Posterior vena cava (tissue), 2 donors: ENCODE measurements around the gene ARPC5. TPM values are rescaled to one million over a fixed set of nuclear protein-coding genes. Genes with fewer than 3 reads are reported as not detected.
"Not testable (repeated sequence)": the region's sequence is repeated elsewhere in the genome, so short reads cannot be mapped to it uniquely, and the experiment has no call there.

Source experiments
- DNase-seq: peaks from one replicate; pipeline ENCODE4 v3.0.0-alpha.2; 2020; ENCODE audit warnings: low spot score
- intact Hi-C, 2 donors: fragments of 100-400 bp; cut with DNase I; formaldehyde crosslinking; loops; one replicate each; pipeline versions ENCODE4 v1.14.1 to v1.14.2; 2022 to 2023
- long read RNA-seq, 2 donors: library from polyadenylated mRNA; unstranded; transcript quantifications; one replicate each; pipeline ENCODE4 v2.0.0, GENCODE V29; 2020 to 2021
- total RNA-seq, 2 donors: library from RNA; stranded (reverse); fragmentation: NEBNext Ultra II Directional; extraction: Animal tissue kit (Norgen Biotek cat#: 25700); gene quantifications; one replicate each; pipeline ENCODE4 v1.2.1, GENCODE V29; 2021
- donor health status: DM: yes; HTN: yes; CAD: no.
- donor health status: DM: yes; HTN: yes; CAD: no.

The ARPC5 gene
- 100 to 1,000 TPM; 118 TPM for total RNA-seq
- long read RNA-seq, donor 1, full-length matches to known transcripts: 57 of 68 reads
- long read RNA-seq, donor 1, partial matches to known transcripts: 9 of 68 reads
- long read RNA-seq, donor 1, other reads (novel, unspliced or antisense): 2 of 68 reads
- long read RNA-seq, donor 2, full-length matches to known transcripts: 222 of 259 reads
- long read RNA-seq, donor 2, partial matches to known transcripts: 27 of 259 reads
- long read RNA-seq, donor 2, other reads (novel, unspliced or antisense): 10 of 259 reads

DNA sequence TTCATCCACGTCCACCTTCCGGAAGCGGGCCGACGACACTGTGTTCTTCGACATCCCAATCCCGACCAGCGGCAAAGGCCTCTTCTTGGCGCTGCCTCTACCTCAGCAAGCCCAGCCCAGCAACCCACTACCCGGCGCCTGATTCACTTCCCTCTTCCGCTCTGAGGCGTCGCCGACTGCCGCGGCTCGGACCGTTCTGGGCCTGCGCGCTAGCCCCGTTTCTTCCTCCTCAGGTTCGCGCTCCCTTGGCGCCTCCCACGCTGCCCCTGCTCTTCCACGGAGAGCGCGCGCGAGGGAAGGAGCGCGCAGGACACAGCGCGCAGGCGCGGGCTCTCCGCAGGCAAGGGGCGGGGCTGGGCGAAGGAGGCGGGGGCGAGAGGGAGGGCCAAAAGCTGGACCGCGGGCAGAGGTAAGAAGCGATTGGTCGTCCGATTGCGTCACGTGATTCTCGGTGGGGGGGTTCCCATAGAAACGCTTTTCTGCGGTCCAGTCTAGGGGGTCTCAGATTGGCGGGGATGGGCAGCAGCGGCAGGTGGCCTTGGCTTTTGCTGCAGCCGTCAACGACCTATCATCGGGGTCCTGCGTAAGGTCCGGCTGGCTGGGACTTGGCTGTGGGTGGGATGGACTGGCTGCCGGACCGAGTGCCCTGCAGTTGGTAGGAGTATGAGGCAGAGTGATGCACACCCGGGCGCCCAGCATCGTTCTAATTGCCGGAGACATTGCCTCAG, at the start of gene ARPC5:
ARPC5 (minus strand) TSS at position 178 of the 728 bp plus-strand sequence; CDS start at position 54, 124 bp downstream.
- intact Hi-C loops: no loop called here
- peak; percentile 99 for DNase-seq

DNA sequence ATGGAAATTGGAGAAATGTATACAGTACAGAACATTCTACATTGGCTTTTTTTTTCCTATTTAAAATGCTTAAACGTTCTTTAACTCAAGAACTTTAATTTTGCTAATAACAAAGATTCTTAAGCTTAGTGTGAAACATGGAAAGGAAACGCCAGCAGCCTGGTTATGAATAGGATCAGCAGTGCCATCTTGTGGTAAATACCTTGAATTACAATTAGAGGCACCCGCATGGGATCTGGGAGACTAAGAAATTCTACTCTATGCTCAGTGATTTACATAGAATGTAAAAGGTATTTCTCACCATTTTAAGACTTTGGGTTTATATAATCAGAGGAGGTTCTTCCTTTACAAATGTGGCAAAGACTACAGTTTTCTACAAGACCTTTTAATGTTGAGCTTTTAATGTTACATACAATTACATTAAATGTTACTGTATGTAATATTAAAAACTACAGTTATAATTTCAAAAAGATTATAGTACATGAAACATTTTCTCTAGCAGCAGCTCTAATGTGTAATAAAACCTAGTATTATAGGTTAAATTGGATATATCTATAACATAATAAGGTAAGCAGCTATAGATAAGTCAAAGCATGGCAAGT, 49.6 kb upstream of the ARPC5 start:
- no peak for DNase-seq
- intact Hi-C loops: no loop called here

DNA sequence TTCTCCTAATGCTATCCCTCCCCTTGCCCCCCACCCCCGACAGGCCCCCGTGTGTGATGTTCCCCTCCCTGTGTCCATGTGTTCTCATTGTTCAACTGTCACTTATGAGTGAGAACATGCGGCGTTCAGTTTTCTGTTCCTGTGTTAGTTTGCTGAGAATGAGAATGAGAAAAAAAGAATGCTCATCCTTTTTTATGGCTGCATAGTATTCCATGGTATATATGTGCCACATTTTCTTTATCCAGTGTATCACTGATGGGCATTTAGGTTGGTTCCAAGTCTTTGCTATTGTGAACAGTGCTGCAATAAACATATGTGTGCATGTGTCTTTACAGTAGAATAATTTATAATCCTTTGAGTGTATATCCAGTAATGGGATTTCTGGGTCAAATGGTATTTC, 43.8 kb upstream of the ARPC5 start:
- DNase-seq, intact Hi-C loops: not testable (repeated sequence)

DNA sequence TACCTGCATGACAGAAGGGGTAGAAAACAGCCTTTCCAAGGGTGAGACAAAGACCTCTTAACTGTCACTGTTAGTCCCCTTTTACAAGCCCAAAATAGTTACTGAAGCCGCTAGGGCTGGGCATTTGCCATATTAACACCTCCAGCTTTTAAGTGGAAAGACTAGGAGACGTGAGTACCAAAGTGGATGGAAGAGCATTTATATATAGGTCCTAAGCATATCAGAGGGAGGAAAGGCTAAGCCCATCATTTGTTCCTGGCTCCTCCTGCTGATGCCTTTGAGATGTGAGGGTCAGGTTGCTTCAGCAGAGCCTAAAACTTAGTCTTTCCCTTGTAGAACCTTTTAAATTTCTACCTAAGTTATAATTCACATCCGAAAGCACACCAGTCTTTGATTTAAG, 43.2 kb upstream of the ARPC5 start:
- no peak for DNase-seq
- intact Hi-C loops: no loop called here

DNA sequence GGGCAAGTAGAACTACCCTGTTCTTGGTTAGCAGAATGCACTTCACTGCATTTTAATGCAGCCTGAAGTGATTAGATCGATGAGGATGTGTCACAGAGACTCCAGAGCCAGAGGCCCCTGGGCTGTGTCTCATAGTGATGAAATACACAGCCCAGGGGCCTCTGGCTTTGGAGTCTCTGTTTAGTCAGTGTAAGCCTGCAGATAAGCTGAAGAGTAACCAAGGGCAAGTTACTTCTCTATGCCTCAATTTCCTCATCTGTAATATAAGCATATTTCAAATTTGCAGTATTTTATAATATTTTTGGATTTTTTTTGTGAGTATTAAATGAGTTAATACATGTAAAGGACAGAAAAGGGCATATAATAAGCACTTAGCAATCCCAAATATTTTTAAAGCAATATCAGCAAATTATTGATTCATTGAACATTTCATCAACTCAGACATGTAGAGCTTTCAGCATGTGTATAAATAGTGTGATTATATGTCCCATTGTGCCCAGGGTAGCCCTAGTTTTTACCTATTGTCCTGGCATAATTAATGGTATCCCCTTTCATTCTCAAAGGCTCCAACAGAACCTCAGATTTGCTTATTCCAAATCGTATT, 41.1 kb upstream of the ARPC5 start:
- no peak for DNase-seq
- intact Hi-C loops: no loop called here

DNA sequence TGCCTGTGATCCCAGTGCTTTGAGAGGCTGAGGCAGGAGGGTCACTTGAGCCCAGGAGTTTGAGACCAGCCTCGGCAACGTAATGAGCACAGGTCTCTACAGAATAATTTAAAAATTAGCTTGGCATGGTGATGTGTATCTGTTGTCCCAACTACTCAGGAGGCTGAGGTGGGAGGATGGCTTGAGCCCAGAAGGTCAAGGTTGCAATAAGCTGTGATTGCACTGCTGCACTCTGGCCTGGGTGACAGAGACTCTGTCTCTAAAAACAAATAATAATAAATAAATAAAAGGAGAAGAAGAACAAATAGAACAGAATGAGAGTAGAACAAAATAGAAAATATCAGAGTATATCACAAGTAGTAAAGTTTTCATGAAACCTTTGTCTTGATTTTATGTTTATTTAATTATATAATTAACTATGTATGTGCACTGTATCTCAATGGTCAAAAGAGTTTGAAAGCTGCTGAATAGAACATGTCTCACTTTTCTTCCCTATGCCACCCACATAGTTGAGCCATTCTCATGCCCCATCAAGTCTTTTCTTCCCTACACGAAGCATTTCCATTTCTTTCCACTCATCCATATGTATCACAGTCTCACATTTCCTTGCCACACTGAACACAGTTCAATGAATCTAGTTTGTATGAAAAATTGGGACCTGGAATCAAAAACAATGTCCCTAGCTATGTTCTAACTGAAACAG, 40.5 kb upstream of the ARPC5 start:
- DNase-seq: no peak
- intact Hi-C loops: no loop called here

DNA sequence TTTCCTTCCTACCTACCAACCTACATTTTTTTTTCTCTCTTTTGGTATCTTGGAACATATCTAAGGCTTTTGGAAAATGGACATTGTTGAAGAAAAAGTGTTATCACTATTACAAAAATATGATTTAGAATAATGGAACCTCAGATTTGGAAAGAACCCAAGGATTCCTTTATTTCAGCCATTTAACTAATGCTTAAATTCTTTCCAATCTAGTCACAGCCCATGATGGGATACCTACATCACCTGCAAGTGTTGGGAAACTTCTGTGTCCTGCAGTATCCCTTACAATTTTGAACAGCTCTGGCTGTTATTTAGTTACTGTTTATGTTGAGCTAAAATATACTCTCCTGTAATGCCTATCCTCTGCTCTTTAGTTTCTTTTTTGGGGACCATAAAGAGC, 39.8 kb upstream of the ARPC5 start:
- intact Hi-C loops: no loop called here
- no peak for DNase-seq

DNA sequence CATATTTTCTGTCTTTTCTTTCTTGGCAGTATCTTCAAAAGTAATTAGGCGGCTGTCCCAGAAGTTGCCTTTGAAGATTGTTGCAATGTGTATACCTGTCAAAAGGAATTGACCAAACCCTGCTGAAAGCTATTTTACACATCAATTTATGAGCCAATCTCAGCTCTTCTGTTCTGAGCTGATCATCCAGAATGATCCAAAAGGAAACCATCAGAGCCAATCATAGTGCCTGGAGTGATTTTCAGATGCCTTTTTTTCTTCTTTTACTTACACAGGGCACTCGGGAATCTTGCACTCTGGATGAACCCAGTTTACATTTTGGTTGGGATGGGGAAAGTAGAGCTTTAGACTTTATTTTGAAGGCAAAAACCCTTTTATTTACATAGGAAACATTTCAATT, 39.3 kb upstream of the ARPC5 start:
- DNase-seq: no peak
- intact Hi-C loops: no loop called here

DNA sequence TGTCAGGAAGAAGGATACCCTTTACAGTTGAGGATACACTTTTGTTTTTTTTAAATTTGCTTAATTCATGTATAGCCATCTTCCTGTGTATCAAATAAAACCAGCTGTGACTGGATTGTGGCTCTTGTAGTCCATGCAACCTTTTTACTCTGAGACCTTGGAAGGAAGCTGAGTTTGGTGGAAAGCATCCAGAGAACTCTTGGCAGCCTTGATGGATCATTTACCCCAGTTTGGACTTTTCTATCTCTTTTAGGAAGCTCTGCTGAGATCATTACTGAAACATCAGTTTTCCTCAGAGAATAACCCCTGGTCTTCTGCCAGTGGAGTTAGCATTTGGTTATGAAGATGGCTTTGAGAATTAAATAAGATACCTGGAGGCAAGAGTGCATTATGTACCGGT, 38.8 kb upstream of the ARPC5 start:
- intact Hi-C loops: no loop called here
- DNase-seq: no peak

DNA sequence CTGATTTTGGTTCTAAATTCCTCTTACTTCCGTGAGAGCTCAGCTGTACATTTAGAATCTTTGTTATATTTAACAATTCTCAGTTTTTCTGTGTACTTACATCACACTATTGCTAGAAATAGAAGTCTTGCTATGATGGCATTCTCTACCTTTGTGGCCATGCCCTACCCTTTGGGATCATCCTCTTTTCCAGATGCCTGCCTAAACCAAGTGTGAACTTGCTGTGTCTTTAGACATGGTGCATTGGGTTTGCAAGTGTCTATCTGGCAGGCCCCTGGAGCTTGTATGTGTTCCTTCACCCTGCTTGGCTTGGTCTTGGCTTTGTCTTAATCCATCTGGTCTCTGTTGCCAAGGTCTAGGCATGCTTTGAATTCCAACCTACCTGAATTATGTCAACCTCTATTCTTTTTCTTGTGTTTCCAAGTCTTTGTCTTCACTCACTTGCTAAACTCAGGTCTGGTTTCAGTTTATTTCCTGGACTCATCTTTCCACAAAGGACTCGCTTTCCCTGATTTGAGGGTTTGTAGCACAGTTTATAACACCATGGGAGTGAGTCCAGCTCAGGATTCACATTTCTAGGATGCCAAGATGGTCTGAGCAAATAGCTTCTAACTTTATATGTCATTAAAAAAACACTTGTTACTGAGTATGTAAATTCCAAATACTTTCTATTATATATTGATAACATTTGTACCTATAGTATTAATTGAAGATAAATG, 38.2 kb upstream of the ARPC5 start:
- intact Hi-C loops: no loop called here
- DNase-seq: no peak

DNA sequence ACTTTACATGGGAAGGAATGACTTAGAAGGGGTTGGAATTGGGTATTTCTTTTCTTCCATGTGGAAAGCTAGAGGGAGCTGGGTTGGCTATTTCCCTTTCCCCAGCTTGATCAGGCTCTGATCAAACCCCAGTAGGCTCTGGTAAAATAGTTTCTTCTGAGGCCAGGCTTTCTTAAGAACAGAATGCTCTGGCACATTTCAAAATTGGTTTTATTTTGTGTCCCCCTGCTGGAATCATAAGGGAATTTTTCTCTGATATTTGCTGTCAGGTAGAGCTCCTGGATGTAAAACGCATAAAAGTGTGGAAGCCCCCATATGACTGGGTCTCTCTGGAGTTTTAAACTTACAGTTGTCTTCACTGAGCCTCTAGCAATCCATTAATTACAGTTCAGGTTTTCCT, 34.6 kb upstream of the ARPC5 start:
- intact Hi-C loops: no loop called here
- DNase-seq: no peak

DNA sequence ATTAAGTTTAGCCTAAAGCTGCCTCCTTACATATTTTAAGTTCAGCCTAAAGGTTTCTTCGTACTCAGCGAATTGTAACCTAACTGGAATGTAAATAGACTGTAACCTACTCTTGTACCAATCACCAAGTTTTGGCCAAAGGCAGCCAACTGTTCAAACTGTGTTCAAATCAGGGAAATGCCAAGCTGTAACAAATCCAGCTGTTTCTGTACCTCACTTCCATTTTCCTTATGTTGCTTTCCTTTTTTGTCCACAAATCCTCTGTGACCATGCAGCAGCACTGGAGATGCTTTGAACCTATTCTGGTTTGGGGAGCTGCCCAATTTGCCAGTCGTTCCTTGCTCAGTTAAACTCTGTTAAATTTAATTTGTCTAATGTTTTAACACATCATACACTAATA, 20.8 kb upstream of the ARPC5 start:
- DNase-seq: no peak
- intact Hi-C loops: loop anchor here in 1 of 2 donors (5.0 kb wide), 1 partner anchor 256 kb away; no protein-coding TSS in a partner anchor

DNA sequence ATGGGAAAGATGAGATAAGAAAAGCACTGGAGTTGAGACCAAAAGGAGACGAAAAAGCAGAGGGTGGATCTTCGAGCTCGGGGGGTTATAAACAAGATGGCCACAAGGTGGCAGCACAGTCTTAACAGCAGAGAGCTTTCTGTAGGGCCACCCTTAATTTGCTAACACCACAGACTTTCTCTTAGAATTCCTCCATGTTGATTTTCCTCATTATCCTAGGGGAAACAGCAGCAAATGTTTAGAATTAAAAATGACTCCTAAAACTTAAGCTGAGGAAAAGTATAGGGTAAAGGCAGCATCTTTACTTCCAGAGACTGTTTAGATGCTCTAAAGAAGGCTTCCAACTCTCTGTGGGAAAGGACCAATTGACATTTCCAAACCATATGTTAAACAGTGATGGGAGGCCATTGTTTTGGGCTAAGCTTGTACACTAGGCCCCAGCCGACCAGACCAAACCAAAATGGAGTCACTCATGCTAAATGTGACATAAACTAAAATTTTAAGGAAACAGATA, 20.0 kb upstream of the ARPC5 start:
- peak; percentile 92 for DNase-seq
- intact Hi-C loops: loop anchor here in 1 of 2 donors (5.0 kb wide), 1 partner anchor 257 kb away; no protein-coding TSS in a partner anchor

DNA sequence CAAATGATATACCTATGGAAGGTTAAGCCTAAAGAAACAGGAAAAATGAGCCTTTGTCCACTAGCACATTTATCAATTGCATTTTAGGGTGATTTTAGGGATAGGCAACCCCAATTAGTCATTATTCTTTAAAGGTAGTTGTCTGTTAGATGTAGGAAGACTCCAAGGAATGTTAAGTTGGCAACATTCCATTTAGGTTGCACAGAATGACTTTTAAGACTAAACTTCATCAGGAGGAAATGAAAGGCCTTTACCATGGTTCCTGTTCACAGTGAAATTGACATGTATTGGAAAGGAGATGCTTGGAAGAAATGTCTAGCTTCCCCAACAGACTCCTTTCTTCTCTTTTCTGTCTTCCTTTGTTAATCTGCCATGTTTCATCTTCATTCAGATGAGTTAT, 19.1 kb upstream of the ARPC5 start:
- no peak for DNase-seq
- intact Hi-C loops: loop anchor here (5.0 kb wide), 2 partner anchors 258 to 263 kb away; no protein-coding TSS in a partner anchor

DNA sequence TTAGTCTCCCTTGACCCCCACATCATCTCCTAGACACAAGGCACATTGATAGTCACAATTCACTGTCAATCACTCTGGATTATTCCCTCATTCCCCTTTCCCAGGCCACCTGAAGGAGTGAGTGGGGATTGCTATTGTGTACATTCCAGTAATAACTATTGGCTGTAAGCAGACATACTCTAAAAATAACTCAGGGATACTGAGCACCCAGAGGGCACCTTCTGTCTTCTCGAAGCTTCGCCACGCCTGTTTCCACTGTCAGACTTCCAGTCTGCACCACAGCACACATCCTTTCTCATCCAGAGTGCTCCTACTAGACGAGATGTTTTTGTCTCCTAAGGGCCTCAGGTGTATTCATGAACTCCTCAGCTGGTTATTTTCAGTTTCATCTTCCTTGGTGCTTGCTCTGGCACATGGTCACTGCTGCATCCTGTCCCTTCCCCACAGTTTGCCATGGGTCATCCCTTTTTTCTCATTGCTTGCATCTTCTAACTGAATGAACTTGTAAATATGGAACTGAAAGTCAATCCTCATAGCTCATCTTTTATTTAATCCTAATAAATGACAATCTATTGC, 18.4 kb upstream of the ARPC5 start:
- no peak for DNase-seq
- intact Hi-C loops: loop anchor here in 1 of 2 donors (5.0 kb wide), 1 partner anchor 263 kb away; no protein-coding TSS in a partner anchor

DNA sequence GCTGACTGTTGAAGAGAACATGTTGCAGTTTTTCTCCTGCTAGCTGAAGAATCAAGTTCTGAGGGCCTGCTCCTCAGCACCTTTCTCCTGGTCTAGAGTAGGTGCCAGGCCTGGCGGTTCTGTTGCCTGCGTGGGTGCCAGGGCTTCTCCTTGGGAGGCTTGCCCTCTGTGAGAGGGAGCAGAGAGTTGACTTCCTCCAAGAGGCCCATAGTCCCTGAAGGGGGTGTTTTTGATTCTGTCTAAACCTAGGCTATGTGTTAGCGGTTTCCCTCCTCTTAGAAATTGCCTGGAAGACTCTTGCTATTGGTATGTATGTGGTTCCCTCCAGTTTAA, 17.8 kb upstream of the ARPC5 start:
- intact Hi-C loops: loop anchor here in 1 of 2 donors (5.0 kb wide), 1 partner anchor 264 kb away; no protein-coding TSS in a partner anchor
- no peak for DNase-seq

DNA sequence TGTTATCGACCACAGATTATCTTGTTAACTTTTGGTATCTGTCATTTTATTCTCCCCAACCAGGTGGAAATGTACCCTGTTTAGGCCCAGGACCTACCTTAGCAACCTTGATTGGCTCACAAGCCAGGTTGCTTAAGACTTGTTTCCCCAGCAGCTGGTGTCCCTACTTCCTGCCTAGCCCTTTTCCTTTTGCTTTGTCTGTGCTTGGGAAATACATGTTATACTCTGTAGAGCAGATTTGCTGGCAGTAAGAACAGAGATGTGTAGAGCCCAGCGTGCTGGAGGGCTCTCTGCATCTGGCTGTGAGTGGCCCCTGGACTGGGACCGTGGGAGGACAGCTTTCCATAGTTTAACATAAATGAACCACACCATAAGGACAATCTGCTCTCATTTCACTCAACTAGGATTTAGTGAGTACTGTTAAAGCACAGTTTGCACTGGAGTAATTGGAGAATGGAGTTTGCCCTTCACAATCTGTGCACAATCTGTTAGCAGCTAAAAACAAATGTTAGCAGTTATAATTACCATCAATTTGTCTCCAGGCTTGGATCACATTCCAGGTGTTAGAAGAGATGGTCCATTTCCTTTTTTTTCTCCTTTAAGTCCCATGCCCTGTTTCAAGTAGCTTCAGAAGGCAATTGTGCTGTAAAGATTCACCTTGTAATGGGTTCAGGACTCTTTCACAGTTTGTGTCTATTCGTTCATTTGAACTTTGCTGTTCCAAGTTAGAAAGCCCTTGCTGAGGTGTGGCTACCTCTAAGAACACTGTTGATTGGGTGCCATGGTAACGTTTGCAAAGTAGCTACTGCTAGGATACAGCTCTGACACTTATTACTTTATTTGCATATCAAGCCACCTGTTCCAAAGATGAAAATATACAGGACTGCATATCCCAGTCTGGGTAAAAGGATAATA, 17.2 kb upstream of the ARPC5 start, which contains the start of gene APOBEC4:
APOBEC4 (minus strand) TSS at position 770 of the 915 bp plus-strand sequence. CDS start 4,535 bp downstream, outside the sequence.
- DNase-seq: no peak

More for the DNA sequence above, 17.2 kb upstream of the ARPC5 start, which contains the start of gene APOBEC4:
- intact Hi-C loops: loop anchor here in 1 of 2 donors (5.0 kb wide), 1 partner anchor 264 kb away; no protein-coding TSS in a partner anchor
